HG03066 (cell line): ENCODE data around the gene UNKL.
"Not testable (repeated sequence)": the region's sequence is repeated elsewhere in the genome, so short reads cannot be mapped to it uniquely, and the experiment has no call there.

ENCODE experiments used
- ATAC-seq: cut with Tn5 transposase; IDR thresholded peaks from one replicate; pipeline ENCODE4 v1.9.1; 2021; ENCODE audit warnings: low read depth; ENCODE audit not compliant: unreplicated experiment

UNKL gene

DNA sequence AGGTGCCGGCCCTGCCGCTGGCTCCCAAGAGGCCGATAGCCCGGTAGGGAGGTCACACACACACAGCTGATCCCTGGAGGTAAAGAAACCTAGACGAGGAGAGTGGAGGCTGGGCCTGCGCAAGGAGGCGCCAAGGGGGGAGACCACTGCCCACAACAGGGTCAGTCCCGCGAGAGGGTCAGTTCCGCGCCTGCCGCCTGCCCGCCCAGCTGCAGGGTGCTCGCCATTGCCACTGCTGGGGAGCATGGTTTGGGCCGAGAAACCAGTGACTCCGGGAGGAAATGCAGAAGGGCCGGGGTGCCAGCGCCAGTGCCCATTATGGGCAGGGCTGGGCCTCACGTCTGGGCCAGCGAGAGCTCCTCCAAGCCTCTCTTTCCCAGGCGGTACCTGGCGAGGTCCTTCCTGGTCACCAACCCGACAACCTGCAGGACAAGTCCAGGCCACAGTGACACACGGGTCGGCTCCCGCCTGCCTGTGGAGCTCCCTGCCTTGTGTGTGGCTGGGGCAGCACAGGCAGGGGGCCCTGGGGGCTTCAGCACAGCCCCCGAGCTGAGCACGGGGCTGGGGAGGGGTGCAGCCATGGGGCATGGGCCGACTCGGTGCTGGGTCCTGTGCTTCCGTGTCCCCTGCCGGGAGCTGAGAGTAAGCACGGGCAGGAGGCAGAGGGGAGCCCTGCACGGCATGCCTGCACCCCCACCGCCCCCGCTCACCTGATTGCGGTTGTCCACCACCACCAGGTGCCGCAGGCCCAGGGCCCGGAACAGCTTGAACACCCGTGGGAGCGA lies 32.0 kb upstream of the UNKL start:
- ATAC-seq = no peak

DNA sequence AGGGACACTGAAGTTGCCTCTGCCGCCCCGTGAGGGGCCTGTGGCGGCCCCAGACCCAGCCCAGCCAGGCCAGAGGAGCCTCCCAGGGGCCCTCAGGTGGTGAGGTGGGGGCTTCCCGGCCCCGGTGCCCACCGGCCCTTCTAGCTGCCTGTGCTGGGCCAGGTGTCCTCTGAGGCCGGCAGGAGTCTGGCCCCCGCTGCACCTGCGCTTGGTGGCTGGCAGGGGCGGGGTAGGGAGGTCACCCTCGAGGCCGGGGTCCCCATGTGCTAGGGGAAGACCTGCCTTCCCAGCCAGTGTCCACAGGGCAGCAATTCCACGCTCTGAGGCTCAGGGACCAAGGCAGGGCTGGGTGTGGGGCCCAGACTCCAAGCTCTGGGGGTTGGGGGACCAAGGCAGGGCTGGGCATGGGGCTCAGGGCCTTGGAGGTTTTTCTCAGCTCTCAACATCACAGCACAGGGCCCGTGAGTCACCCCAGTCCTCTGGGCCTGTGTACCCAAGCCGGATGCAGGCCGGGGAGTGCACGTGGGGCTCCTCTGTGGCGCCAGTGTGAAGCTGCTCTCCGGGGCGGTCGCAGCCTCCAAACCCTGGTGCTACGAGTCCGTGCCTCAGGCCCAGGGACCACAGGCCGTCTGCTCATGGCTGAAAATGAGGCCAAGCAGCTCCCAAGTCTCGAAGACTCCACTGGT lies 31.2 kb upstream of the UNKL start:
- ATAC-seq = no peak

DNA sequence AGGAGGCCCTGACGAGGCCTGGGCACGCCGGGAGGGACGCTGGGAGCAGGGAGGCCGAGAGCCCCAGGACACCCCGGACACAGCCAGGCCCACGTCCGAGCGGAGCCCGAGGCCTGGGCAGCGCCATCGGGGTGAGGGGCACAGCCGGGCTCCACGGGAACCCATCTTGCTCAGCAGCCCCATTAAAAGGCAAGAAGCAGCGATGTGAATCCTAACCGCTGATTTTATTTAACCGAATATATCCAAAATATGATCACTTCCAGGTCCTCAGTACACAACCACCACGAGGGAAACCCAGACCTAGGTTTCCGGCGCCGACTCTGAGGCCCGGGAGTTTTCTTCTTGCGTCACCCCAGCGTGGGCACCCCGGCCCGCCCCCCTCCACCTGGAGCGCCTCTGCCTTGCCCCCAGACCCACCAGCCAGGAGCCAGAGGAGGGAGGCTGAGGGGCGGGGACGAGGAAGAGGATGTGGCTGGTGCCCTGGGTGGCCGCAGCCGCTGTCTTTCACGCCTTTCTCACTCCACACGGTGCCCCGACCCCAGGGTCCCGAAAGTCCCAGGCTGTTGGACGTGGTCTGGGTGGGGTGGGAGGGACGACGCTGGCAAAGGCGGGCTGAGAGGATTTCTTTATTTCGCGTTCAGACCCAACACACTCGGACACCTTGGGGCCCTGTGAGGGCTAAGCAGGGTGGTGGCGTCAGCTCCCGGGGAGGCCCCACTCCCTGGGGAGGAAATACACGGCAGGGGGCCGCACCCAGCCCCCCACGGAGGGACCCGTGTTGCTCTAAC lies 30.4 kb upstream of the UNKL start:
- ATAC-seq = no peak

DNA sequence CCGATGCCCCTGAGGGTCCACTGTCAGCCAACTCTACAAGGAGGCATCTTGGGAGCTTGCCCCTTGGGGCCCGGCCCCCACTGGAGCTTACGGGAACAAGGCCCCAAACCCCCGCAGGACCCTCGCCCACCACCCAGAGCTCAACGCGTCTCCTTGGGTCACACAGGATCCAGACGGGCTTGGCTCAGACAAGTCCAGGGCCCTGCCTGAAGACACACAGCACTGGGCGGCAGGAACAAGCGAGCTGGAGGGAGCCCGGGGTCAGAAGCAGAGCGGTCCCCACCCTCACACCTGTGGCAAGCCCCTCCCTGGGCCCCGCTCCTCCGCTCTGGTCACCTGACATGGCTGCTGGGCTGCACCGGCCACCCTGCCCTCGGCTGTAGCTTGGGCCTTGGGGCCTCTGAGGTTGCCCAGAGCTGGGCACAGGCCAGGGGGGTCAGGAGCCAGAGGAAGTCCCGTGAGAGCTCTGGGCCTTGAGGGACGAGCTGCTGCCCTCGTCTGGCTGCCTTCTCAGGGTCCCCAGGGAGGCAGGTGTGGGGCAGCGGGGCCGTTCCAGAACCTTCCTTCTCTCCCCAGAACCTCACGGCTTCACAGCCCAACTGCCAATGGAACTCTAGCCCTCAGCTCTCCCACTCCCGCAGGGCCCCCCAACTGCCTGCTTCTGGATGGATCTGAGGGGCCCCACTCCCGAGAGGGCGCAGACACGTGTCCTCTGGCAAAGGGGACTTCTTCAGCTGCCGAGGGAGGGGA lies 29.7 kb upstream of the UNKL start, which contains the start of gene CCDC154:
CCDC154 (minus strand) TSS at position 577 of the 750 bp plus-strand sequence; CDS start at position 343, 234 bp downstream.
- no peak for ATAC-seq

DNA sequence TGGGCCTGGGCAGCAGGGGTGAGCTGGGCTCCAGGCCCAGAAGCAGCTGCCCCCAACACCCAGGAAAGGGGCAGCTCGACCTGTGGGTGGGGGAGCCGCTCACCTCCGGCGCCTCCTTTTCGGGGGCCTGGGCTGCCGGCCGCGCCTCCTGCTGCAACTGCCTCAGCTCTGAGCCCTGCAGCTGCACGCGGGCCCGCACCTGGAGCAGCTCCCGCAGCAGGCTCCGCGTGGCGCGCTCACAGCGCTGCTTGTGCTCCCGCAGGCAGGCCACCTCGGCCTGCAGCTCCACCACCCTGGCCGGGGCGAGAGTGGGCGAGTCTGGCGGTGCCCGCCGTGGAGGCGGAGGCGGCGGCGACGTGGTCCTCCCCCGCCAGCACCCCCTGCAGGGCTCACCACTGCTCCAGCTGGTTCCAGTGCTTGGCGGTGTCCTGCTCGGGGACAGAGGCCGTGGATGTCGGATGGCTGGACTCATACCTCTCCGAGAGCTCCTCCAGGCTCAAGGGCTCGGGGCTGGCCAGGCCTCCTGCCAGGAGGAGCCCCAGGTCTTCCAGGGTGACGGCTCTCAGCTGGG lies 29.0 kb upstream of the UNKL start:
- no peak for ATAC-seq

DNA sequence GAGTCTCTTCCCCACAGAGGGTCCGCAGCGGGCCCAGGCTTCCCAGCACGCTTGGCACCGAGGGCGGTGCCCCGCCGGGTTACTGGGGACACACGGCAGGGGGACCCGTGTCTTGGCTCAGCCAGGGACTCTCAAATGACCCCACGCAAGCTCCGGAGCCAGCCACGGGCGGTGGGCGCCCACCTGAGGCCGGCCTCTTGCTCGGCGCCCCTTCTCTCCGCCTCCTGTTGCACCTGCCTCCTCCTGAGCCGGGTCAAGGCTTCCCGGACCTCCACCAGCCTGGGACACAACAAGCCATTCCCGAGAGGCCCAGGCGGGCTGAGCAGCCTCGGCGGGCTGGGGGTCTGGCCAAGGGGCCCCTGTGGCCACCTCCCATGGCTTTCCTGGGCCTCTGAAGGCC lies 28.2 kb upstream of the UNKL start:
- no peak for ATAC-seq

DNA sequence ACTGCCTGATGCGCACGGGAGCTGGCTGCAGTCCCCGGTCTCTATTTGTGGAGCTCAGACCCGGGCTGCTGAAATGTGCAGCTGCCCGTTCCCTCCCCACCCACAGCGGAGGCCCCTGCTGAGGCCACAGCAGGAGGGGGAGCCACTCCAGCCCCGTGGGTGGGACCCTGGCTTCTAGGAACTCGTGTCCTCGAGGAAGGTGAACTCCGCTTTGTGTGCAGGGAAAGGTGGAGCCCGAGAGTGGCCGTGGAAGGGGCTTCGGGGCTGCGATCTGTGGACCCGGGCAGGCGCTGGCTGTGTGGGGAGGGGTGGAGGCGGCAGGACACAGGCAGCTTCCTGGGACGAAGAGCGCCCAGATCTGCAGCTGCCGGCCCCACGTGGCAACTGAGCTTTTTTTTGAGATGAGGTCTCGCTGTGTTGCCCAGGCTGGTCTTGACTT lies 26.9 kb upstream of the UNKL start:
- ATAC-seq = no peak

DNA sequence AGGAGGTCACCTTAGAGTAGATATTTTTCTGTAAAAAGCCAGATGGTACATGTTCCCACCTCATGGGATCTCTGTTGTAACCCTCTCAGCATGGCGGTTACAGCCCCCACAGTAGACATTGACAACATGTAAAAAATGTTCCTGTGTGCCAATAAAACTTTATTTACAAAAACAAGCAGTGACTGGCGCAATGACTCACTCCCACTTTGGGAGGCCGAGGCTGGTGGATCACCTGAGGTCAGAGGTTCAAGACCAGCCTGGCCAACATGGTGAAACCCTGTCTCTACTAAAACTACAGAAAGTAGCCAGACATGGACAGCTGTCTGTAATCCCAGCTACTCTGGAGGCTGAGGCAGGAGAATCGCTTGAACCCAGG lies 25.2 kb upstream of the UNKL start:
- ATAC-seq = not testable (repeated sequence)

DNA sequence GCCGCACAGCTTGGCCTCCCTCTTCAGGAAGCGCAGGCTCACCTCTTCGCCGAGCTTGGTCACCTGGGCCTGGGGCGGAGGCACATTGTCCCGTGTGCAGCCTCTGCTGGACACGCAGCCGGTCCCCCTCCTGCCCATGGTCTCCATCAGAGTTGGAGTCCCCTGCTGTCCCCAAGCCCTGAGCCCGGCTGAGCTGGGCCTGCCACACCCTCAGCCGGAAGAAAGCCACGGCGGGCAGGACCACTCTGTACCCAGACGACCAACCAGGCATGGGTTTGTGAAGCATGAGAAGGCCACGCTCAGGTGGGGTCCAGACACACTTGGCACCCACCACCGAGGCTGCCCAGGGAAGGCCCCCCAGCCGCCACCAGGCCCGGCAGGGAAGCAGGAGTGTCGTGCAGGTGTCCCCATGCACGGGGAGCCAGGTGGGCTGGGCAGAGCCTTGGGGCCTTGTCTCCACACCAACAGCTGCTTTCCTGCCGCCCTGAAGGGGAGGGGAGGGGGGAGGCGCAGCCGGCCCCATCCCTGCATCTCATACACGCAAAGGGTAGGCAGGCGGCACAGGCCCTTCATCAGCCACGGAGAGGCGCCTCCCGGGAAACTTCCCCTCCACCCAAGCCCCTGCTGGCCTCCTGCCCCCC lies 24.7 kb upstream of the UNKL start:
- ATAC-seq = no peak

DNA sequence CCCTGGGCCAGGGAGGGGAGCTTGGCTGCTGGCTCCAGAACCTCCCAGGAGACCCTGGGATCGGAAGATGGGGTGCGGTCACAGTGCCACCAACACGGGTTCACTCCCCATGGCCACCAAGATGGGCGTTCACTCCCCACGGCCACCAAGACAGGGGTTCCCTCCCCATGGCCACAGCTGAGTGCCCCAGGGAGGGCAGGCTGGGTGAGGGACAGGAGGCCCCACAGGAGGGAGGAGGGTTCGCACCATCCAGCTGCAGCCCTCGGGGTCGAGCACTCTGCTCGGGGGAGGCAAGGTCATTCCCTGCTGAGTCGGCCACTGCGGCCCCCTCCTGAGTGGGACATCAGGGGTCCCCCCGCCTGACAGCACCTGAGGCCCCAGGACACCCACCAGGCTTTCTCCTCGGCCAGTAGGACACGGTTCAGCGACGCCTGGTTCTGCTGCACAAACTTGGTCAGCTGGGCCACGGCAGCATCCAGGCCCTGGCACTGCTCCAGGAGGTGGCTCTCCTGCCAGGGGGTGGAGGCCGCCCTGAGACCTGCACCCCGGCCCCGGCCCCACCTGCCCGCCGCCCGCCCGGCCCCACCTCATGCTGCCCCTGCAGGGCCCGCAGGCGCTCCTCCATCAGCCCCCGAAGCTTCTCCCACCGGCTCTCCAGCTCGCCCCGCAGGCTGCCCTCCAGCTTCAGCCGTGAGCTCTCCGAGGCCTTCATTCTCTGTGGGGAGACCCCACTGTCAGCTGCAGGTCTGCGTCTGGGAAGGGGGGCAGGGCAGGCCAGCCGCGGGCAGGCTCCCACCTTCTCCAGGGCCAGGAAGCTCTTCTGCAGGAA lies 23.9 kb upstream of the UNKL start:
- ATAC-seq = no peak

DNA sequence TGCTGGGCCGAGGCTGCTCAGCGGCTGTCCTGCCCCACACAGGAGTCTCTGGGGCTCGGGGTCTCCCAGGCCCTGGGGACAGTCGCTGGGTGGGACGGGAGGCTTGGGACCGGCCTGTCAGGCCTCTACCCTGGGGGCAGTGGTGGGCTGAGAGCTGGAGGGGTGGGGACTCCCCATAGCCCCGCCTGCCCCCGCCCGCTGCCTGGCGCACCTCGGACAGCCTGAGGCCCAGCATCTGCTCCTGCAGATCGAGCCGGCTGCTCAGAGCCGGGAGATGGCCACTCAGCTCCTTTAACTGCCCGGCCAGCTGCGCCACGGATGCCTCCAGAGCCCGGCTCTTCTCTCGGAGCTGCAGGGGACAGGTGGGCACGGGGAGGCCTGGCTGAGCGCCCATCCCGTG lies 23.1 kb upstream of the UNKL start:
- ATAC-seq = no peak

DNA sequence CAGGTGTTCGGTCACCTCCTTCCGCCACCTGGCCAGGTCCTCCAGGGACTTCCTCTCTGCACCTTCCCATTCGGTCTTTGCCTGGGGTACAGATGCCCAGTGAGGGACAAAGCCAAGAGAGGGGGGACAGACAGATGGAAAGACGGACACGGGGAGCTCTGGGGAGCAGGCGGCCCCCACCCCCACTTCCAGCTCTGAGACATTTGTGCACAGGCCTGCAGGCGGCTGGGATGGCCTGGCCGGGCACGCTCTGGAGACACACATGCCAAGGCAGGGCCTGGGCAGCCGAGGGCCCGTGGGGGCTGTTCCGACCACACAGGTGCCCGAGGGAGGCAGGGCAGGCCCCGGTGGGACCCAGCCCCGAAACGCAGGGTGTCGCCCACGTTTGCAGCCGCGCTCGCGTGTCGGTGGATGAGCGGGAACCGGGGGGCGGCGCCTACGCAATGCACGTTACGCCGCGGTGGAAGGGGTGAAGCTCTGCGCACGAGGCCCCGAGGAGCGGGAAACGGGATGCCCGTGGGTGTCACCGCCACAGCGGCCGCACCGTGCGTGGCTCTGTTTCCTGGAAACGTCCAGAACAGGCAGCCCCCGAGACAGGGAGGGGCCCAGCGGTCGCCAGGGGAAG lies 22.3 kb upstream of the UNKL start:
- ATAC-seq = no peak

DNA sequence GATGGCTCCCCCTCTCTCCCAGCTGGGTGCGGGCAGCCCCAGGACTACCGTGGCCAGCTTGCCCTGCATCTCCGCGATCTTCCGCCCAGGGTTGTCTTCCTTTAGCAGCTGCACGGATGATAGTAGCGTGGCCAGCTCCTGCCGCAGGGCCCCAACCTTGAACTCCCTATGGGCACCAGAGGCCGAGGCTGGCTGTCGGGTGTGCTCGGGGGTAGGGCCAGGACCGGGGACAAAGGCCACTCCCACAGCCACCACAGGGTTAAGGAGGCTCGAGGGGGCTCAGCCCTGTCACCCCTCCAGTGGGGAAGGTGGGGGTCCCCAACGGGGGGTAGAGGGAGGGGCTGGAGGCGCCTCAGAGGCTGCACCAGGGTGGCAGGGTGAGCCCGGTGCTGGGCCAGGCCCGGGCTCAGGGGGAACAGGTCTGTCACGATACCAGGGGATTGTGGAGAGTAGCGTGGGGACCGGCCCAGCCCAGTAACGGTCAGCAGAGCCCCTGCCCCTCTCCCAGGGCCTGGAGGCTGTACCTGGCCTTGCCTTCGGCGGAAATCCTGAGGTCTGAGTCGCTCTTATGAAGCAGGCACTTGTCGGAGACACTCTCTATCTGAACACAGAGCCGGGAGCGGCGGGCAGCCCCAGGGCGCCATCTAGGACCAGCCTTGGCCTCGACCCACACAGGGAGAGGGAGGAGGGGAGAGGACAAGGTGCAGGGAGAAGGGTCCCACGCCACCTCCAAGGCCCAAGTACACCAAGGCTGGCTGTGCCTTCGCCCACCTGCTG lies 21.6 kb upstream of the UNKL start:
- no peak for ATAC-seq

DNA sequence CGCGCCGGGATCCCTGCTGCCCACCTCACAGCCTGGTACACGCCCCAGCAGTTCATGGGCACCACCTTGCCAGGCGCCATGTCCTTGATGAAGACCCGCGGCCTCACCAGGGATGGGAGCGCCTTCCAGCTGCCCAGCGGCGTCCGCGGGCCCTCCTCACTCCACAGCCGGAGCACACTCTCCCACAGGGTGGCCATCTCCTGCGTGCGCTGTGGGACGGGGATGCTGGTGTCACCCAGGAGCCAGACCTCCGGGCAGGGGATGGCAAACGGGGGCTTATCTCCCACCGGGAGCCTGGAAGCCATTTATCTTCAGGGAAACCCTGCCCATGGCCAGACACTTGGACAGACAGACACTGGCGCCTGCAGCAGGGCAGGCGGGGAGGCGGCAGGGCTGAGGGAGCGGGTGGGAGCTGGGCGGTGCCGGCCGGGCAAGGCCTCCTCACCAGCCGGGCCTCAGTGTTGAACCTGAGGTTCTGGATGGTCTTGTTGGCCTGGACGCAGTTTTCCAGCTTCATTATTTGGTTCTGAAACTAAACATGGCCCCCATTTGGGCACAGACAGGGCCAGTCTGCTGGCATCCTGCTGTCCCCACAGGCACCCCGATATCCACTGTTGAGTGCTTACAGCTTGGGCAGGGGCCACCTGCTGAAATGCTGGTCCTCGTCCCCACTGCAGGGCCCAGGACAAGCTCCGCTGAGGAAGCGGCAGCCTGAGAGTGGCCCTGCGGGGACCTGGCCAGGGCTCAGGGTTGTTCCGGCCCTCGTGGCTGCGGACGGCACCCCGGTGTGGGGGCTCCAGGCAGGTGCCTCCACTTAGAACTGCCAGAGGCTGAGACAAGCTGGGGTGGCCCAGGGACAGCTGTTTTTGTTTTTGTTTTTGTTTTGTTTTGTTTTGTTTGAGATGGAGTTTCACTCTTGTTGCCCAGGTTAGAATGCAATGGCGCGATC lies 20.4 kb upstream of the UNKL start:
- ATAC-seq = no peak

DNA sequence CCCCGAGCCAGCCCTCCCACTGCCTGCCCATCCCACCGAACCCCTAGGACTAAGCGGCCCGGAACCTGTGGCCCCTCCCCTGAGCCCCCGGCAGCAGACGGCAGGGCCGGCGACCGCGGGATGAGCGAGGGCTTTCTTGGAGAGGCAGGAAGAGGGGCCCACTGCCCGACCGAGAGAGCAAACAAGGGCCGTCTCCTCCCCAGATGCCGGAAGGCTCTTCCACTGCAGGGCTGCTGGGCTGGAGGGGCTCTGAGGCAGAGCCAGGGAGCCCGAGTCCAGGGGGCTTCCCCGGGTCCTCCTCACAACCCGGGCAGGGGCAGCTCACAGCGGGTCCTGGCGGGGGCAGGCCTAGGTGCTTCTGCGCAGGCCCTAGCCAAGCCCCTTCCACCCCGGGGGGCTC lies 19.3 kb upstream of the UNKL start:
- ATAC-seq = no peak

DNA sequence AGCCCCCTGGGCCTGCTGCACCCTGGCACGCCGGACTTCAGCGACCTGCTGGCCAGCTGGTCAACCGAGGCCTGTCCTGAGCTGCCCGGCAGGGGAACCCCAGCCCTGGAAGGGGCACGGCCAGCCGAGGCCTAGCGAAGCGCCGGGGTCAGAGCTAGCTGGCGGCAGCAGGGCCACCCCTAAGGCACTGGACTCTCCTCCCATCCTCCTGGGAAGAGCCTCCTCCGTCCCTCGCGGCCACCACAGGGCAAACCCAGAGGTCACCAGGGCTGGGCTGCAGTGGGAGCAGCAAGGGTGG lies 18.7 kb upstream of the UNKL start:
- no peak for ATAC-seq
